HL-60 (cell line): ENCODE data around the gene TBX4.

Experiments
- GABPA ChIP-seq: IDR thresholded peaks from 2 replicates; pipeline ENCODE4 v1.6.1; 2012; ENCODE audit warnings: low read depth
- POLR2AphosphoS5 ChIP-seq: IDR thresholded peaks from 2 replicates; pipeline ENCODE4 v1.6.1; 2012; ENCODE audit warnings: low read depth
- TF ChIP-seq, protein P1 (sequence below): IDR thresholded peaks from one replicate; pipeline ENCODE4 v1.5.1; 2011; ENCODE audit warnings: low read length, control low read depth, inconsistent platforms; ENCODE audit not compliant: insufficient read depth
- TF ChIP-seq, protein P2 (sequence below): IDR thresholded peaks from 2 replicates; pipeline ENCODE4 v1.6.1; 2012; ENCODE audit warnings: low read depth; ENCODE audit not compliant: insufficient replicate concordance

DNA sequence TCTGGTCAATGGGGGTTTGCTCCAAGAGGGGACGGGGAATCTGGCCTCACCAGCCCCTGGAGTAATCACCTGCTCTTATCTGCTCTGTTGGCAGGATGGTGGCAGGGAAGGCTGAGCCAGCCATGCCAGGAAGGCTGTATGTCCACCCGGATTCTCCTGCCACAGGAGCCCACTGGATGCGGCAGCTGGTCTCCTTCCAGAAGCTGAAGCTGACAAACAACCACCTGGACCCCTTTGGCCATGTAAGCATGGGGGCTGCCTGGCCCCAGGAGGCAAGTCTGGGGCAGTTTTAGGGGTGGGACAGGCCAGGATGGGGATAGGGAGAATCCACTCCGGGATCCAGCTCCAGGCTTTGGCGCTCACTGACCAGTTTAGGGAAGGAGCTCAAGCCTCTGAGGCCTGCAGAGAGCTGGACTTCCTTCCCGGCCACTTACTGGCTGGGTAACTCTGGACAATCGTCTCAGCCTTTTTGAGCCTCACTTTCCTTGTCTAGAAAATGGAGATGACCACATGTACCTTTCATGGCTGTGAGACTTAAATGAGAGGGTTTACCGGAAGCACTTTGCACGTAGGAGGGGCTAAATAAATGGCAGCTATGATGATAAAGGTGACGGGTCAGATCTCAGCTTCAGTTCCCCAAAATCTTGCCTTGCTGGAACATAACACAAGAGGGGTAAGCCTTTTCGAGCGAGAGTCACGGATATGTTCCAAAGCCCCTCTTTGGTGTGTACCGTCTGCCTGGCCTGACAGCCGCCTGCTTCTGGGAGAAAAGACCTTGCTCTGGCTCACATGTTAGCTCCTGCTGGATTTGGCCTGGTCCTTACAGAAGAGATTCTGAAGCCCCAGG is 15.4 kb downstream of the TBX4 start:
- TF ChIP-seq POLR2AphosphoS5 (no peak), GABPA (no peak)
- TF ChIP-seq, protein P1, sequence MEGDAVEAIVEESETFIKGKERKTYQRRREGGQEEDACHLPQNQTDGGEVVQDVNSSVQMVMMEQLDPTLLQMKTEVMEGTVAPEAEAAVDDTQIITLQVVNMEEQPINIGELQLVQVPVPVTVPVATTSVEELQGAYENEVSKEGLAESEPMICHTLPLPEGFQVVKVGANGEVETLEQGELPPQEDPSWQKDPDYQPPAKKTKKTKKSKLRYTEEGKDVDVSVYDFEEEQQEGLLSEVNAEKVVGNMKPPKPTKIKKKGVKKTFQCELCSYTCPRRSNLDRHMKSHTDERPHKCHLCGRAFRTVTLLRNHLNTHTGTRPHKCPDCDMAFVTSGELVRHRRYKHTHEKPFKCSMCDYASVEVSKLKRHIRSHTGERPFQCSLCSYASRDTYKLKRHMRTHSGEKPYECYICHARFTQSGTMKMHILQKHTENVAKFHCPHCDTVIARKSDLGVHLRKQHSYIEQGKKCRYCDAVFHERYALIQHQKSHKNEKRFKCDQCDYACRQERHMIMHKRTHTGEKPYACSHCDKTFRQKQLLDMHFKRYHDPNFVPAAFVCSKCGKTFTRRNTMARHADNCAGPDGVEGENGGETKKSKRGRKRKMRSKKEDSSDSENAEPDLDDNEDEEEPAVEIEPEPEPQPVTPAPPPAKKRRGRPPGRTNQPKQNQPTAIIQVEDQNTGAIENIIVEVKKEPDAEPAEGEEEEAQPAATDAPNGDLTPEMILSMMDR = no peak
- TF ChIP-seq, protein P2, sequence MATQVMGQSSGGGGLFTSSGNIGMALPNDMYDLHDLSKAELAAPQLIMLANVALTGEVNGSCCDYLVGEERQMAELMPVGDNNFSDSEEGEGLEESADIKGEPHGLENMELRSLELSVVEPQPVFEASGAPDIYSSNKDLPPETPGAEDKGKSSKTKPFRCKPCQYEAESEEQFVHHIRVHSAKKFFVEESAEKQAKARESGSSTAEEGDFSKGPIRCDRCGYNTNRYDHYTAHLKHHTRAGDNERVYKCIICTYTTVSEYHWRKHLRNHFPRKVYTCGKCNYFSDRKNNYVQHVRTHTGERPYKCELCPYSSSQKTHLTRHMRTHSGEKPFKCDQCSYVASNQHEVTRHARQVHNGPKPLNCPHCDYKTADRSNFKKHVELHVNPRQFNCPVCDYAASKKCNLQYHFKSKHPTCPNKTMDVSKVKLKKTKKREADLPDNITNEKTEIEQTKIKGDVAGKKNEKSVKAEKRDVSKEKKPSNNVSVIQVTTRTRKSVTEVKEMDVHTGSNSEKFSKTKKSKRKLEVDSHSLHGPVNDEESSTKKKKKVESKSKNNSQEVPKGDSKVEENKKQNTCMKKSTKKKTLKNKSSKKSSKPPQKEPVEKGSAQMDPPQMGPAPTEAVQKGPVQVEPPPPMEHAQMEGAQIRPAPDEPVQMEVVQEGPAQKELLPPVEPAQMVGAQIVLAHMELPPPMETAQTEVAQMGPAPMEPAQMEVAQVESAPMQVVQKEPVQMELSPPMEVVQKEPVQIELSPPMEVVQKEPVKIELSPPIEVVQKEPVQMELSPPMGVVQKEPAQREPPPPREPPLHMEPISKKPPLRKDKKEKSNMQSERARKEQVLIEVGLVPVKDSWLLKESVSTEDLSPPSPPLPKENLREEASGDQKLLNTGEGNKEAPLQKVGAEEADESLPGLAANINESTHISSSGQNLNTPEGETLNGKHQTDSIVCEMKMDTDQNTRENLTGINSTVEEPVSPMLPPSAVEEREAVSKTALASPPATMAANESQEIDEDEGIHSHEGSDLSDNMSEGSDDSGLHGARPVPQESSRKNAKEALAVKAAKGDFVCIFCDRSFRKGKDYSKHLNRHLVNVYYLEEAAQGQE = no peak
